PC-3 (cell line): ENCODE data around the gene COPG2.

Experiments
- CTCF ChIP-seq: fragments of 300-600 bp; sonication (generic); conservative IDR thresholded peaks from 2 replicates; pipeline ENCODE4 v1.5.1; 2017; ENCODE audit warnings: antibody characterized with exemption, low read depth, mild to moderate bottlenecking, low read length
- EZH2 ChIP-seq: fragments of 300-600 bp; sonication (generic); IDR thresholded peaks from one replicate; pipeline ENCODE4 v1.6.1; 2017; ENCODE audit warnings: antibody characterized with exemption, mild to moderate bottlenecking, low read length; ENCODE audit not compliant: unreplicated experiment
- EZH2phosphoT487 ChIP-seq: fragments of 300-600 bp; sonication (generic); IDR thresholded peaks from 2 replicates; pipeline ENCODE4 v1.6.1; 2018; ENCODE audit warnings: mild to moderate bottlenecking, antibody characterized with exemption, low read length, borderline replicate concordance

- no peak for TF ChIP-seq CTCF
- no peak for TF ChIP-seq EZH2
- TF ChIP-seq EZH2phosphoT487: no peak
These were observed 114.1 kb downstream of the COPG2 start for GRCh38 chr7:130554481-130554880.
